Central memory CD8-positive, alpha-beta T cell (primary cell): ENCODE data around the gene FIBP.

Experiments
- ATAC-seq: fragments of 150-1000 bp; cut with Tn5 transposase; replicated peaks from 2 replicates; pipeline ENCODE4 v1.10.0; 2022; ENCODE audit warnings: mild to moderate bottlenecking, moderate FRiP score, moderate number of reproducible peaks; ENCODE audit not compliant: poor library complexity, severe bottlenecking; ENCODE audit errors: extremely low read depth
- DNase-seq, 2 donors: peaks; one replicate each; pipeline ENCODE4 v3.0.0; 2021; ENCODE audit warnings: low spot score in 2 of 2
- H3K27ac Mint-ChIP-seq: one replicate; pipeline ENCODE4 v1.8.0; 2022; ENCODE audit warnings: low read depth, mild to moderate bottlenecking, moderate library complexity, mixed read lengths
- H3K27me3 Mint-ChIP-seq: one replicate; pipeline ENCODE4 v1.8.0; 2022; ENCODE audit warnings: mixed read lengths
- H3K36me3 Mint-ChIP-seq: one replicate; pipeline ENCODE4 v1.8.0; 2022; ENCODE audit warnings: mild to moderate bottlenecking, moderate library complexity, mixed read lengths; ENCODE audit not compliant: insufficient read depth
- H3K4me1 Mint-ChIP-seq: one replicate; pipeline ENCODE4 v1.8.0; 2022; ENCODE audit warnings: mixed read lengths
- H3K4me3 Mint-ChIP-seq: one replicate; pipeline ENCODE4 v1.8.0; 2022; ENCODE audit warnings: mild to moderate bottlenecking, moderate library complexity, mixed read lengths
- H3K9me3 Mint-ChIP-seq: one replicate; pipeline ENCODE4 v1.8.0; 2022; ENCODE audit warnings: mixed read lengths

FIBP gene

GRCh38 chr11:65883058-65883761, 5.1 kb downstream of the FIBP start:
- no peak overlapping the region for H3K4me3 Mint-ChIP-seq
- peaks cover 68% of the 10 kb centered on the region for H3K4me1 Mint-ChIP-seq
- ATAC-seq (no peak), DNase-seq (no peak)
- peaks cover 16% of the 10 kb centered on the region for H3K36me3 Mint-ChIP-seq
- H3K9me3 Mint-ChIP-seq: no peaks in the 10 kb centered on the region
- H3K27ac Mint-ChIP-seq: no peak overlapping the region
- H3K27me3 Mint-ChIP-seq: no peaks in the 10 kb centered on the region

GRCh38 chr11:65882120-65883057, 5.9 kb downstream of the FIBP start:
- Mint-ChIP-seq H3K4me1 (peaks cover 67% of the 10 kb centered on the region), H3K36me3 (peaks cover 11% of the 10 kb centered on the region), H3K27me3 (no peaks in the 10 kb centered on the region), H3K9me3 (no peaks in the 10 kb centered on the region), H3K4me3 (peak overlapping the region; percentile 81), H3K27ac (peak overlapping the region; percentile 91)
- no peak for DNase-seq
- no peak for ATAC-seq

GRCh38 chr11:65880844-65881421, 7.3 kb downstream of the FIBP start:
- DNase-seq: no peak
- Mint-ChIP-seq H3K4me1 (peaks cover 60% of the 10 kb centered on the region), H3K27ac (peak overlapping the region; percentile 91), H3K36me3 (peaks cover 11% of the 10 kb centered on the region), H3K9me3 (no peaks in the 10 kb centered on the region), H3K27me3 (no peaks in the 10 kb centered on the region), H3K4me3 (peak overlapping the region; percentile 81)
- no peak for ATAC-seq

- ATAC-seq (no peak), DNase-seq (no peak)
- no peaks in the 10 kb centered on the region for H3K27me3 Mint-ChIP-seq
- peak overlapping the region; percentile 91 for H3K27ac Mint-ChIP-seq
- H3K4me1 Mint-ChIP-seq: peaks cover 55% of the 10 kb centered on the region
- H3K9me3 Mint-ChIP-seq: no peaks in the 10 kb centered on the region
- peaks cover 10% of the 10 kb centered on the region for H3K36me3 Mint-ChIP-seq
- peak overlapping the region; percentile 81 for H3K4me3 Mint-ChIP-seq
Measured at GRCh38 chr11:65880027-65880426, 8.2 kb downstream of the FIBP start.

- Mint-ChIP-seq H3K27ac (peak within 1 kb of the TSS; percentile 91), H3K36me3 (peaks cover 7% of the 10 kb centered on the region), H3K4me3 (peak within 1 kb of the TSS; percentile 81), H3K27me3 (no peaks in the 10 kb centered on the region), H3K9me3 (no peaks in the 10 kb centered on the region), H3K4me1 (peaks cover 51% of the 10 kb centered on the region)
- ATAC-seq (peak; percentile 70), DNase-seq (no peak)
Measured at GRCh38 chr11:65879617-65880016, 8.7 kb downstream of the FIBP start, which contains the start of gene CTSW. Gene CTSW, plus strand, starts transcription at chr11:65879837. Its CDS starts 18 bp downstream, at chr11:65879855.

GRCh38 chr11:65873318-65874156, 14.7 kb downstream of the FIBP start:
- H3K27ac Mint-ChIP-seq: peak overlapping the region; percentile 91
- peaks cover 6% of the 10 kb centered on the region for H3K36me3 Mint-ChIP-seq
- H3K4me3 Mint-ChIP-seq: peak overlapping the region; percentile 86
- peaks cover 33% of the 10 kb centered on the region for H3K4me1 Mint-ChIP-seq
- H3K9me3 Mint-ChIP-seq: no peaks in the 10 kb centered on the region
- H3K27me3 Mint-ChIP-seq: no peaks in the 10 kb centered on the region
- ATAC-seq (peak; percentile 86), DNase-seq (peak; percentile 97 to 98)

- peaks cover 8% of the 10 kb centered on the region for H3K36me3 Mint-ChIP-seq
- DNase-seq: no peak
- no peaks in the 10 kb centered on the region for H3K27me3 Mint-ChIP-seq
- H3K9me3 Mint-ChIP-seq: no peaks in the 10 kb centered on the region
- peak; percentile 3 for ATAC-seq
- H3K4me3 Mint-ChIP-seq: peak within 1 kb of the TSS; percentile 86
- peak within 1 kb of the TSS; percentile 91 for H3K27ac Mint-ChIP-seq
- peaks cover 27% of the 10 kb centered on the region for H3K4me1 Mint-ChIP-seq
Measured at GRCh38 chr11:65872586-65873317, 15.5 kb downstream of the FIBP start, which contains the start of gene EFEMP2. Gene EFEMP2, minus strand, starts transcription at chr11:65872800. Its CDS starts 446 bp downstream, at chr11:65872354.

- DNase-seq (no peak), ATAC-seq (no peak)
- peaks cover 12% of the 10 kb centered on the region for H3K36me3 Mint-ChIP-seq
- no peaks in the 10 kb centered on the region for H3K9me3 Mint-ChIP-seq
- H3K27ac Mint-ChIP-seq: peak overlapping the region; percentile 64
- peaks cover 32% of the 10 kb centered on the region for H3K4me1 Mint-ChIP-seq
- H3K27me3 Mint-ChIP-seq: no peaks in the 10 kb centered on the region
- H3K4me3 Mint-ChIP-seq: peak overlapping the region; percentile 49
Measured at GRCh38 chr11:65871811-65872548, 16.3 kb downstream of the FIBP start.

- peaks cover 35% of the 10 kb centered on the region for H3K4me1 Mint-ChIP-seq
- peaks cover 15% of the 10 kb centered on the region for H3K36me3 Mint-ChIP-seq
- DNase-seq (no peak), ATAC-seq (no peak)
- H3K27me3 Mint-ChIP-seq: no peaks in the 10 kb centered on the region
- H3K9me3 Mint-ChIP-seq: no peaks in the 10 kb centered on the region
- H3K4me3 Mint-ChIP-seq: peak overlapping the region; percentile 49
- H3K27ac Mint-ChIP-seq: no peak overlapping the region
Measured at GRCh38 chr11:65870706-65871681, 17.3 kb downstream of the FIBP start.

- DNase-seq: no peak
- H3K4me3 Mint-ChIP-seq: no peak overlapping the region
- H3K27ac Mint-ChIP-seq: no peak overlapping the region
- peaks cover 17% of the 10 kb centered on the region for H3K36me3 Mint-ChIP-seq
- no peaks in the 10 kb centered on the region for H3K27me3 Mint-ChIP-seq
- H3K9me3 Mint-ChIP-seq: no peaks in the 10 kb centered on the region
- H3K4me1 Mint-ChIP-seq: peaks cover 35% of the 10 kb centered on the region
- no peak for ATAC-seq
Measured at GRCh38 chr11:65870307-65870658, 18.0 kb downstream of the FIBP start.
